GM18517 (cell line): ENCODE results near the gene PVR.
"Not testable (repeated sequence)": the region's sequence is repeated elsewhere in the genome, so short reads cannot be mapped to it uniquely, and the experiment has no call there.

Experiments
- ATAC-seq: cut with Tn5 transposase; IDR thresholded peaks from one replicate; pipeline ENCODE4 v1.9.1; 2021; ENCODE audit warnings: mild to moderate bottlenecking, moderate library complexity; ENCODE audit not compliant: unreplicated experiment

The PVR gene, protein sequence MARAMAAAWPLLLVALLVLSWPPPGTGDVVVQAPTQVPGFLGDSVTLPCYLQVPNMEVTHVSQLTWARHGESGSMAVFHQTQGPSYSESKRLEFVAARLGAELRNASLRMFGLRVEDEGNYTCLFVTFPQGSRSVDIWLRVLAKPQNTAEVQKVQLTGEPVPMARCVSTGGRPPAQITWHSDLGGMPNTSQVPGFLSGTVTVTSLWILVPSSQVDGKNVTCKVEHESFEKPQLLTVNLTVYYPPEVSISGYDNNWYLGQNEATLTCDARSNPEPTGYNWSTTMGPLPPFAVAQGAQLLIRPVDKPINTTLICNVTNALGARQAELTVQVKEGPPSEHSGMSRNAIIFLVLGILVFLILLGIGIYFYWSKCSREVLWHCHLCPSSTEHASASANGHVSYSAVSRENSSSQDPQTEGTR

GRCh38 chr19:44643605-44644401 lies at the start of gene PVR:
Gene PVR (plus strand): TSS chr19:44643910. CDS start chr19:44644097, 187 bp downstream.
- ATAC-seq = no peak

DNA sequence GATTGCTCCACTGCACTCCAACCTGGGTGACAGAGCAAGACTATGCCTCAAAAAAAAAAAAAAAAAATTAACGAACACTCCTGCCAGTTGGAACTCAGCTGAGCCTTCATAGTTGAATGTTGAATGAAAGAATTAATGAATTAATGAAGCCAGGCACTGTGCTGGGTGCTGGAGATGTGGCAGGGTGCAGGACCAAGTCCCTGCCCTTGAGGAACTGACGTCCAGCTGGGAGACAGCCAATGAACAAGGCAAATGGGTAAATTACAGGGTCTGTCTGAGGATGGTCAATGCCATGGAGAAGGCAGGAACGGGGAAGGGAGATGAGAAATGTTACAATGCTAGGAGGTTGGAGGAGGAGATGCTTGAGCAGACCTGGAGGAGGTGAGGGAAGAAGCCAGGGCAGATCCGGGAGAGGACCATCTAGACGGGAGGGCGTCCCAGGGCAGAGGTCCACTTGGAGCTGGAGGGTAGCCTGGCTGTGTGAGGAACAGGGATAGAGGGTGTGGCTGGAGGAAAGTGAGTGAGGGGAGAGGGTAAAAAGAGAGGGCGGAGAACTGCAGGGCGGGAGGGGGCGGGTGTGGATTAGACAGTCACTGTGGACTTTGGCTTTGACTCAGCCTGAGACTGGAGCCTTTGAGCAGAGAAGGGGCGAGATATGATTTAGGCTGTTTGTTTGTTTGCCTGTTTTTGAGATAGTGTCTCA lies 47.1 kb upstream of the PVR start:
- no peak for ATAC-seq

DNA sequence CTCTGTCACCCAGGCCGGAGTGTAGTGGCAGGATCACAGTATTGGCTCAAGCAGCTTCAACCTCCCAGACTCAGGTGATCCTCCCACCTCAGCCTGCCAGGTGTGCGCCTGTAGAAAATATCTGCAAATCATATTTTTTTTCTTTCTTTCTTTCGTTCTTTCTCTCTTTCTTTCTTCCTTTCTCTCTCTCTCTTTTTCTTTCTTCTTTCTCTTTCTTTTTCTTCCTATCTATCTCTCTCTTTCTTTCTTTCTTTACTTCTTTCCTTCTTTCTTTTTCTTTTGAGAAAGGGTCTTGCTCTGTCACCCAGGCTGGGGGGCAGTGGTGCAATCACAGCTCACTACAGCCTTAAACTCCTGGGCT lies 46.6 kb upstream of the PVR start:
- no peak for ATAC-seq

- no peak for ATAC-seq
Observed at GRCh38 chr19:44598355-44598754, 45.4 kb upstream of the PVR start.

DNA sequence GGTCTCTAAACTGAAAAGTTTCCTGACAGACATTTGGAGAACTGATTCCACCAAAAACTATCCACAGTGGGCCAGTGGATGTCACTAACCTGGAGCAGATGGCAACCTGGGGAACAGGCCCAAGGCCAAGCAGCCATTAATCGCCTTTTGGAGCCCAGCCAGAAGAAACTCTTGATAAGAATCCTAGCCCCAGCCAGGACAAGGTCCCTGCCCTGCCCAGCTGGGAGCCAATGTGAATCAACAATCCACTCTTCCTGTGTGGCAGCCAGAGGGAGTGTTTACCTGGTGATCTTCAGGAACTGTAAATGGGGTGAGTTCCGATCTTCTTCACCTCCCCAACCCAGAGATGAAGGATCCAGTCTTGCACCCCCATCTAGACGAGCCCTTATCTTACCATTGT lies 44.8 kb upstream of the PVR start:
- no peak for ATAC-seq

- no peak for ATAC-seq
Observed at GRCh38 chr19:44600466-44600865, 43.2 kb upstream of the PVR start.

- ATAC-seq = no peak
Observed at GRCh38 chr19:44602081-44602480, 41.6 kb upstream of the PVR start.

DNA sequence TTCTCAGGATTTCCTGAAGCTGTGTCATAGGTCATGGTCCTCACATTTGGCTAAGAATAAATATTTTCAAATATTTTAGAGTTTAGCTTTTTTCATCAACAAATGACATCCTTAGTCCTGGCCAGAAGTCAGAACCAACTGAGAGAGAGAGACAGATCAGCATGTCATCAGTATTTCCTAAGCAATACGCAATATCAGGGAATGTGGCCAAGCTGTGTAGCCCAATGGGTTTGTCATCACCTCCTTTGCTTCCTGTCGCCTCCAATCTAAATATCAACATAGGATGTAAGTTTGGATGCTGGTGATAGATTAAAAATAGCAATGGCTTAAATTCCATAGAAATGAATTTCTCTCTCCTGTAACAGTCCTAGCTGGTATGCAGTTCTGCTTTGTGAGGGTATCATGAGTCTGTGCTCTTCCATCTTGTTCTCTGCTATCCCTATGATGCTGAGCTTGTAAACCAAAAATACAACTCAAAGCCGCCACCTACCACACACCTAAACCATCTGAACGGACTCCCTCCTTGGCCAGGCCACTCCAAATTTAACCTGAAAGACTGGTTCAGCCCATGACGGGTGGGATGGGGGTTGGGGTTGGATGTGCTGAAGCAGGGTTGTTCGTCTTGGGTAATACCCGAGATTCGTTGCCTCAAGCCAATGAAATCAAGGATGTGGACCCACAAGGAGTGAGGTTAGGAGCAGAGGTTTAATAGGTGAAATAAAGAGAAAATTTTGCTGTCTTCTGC lies 40.3 kb upstream of the PVR start:
- ATAC-seq = no peak

DNA sequence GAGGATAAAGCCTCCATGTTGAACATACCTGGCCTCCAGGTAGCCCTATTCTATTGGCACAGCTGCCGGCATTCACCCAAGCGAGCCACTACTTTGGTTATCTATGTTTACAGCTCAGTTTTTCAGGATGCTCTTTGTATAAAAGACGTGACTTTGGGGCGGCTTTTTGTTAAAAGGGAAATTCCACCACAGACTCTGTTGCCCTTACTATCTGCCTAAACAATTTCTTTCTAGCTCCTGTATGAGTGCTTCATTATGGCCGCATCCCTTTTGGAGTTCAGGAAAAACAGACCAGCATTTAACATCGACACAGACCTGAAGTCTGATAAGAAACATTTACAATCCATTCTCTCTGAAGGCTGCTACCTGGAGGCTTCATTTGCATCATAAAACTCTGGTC lies 39.5 kb upstream of the PVR start:
- ATAC-seq = no peak

- no peak for ATAC-seq
Observed at GRCh38 chr19:44605547-44605946, 38.2 kb upstream of the PVR start.

- no peak for ATAC-seq
Observed at GRCh38 chr19:44607049-44607448, 36.7 kb upstream of the PVR start.

DNA sequence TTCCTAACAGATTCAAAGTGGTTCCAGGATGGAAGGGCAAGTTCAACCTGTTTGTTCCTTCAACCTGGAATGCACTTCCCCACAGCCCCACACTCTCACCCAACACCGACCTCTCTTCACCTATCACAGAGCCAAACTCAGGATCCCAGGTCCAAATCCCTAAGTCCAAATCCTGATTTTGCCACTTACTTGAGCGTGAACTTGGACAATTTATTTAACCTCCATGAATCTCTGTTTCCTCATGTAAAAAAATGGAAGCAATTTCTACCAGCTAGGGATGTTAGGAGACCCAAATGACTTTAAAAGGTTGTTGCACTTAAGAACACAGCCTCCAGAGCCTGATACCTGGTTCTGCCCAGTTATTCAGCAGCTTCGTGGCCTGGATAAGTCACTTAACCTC lies 35.8 kb upstream of the PVR start:
- no peak for ATAC-seq

DNA sequence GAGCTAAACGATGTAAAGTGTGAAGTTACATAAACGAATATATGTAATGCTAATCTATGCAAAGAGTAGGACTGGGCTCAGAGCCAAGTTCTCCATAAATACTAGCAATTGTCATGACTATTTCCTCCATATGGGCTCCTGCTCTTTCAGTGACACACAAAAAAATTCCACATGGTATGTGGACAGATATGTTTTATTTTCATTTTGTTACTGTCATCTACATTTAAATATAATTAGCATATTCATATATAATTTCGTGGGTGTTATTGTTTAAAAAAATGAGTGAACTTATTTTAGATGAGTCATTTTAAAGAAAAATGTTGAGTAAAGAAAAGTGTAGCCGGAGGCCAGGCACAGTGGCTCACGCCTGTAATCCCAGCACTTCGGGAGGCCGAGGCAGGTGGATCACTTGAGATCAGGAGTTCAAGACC lies 35.3 kb upstream of the PVR start:
- no peak for ATAC-seq

GRCh38 chr19:44609219-44609618 lies 34.5 kb upstream of the PVR start:
- ATAC-seq = no peak

GRCh38 chr19:44610497-44610896 lies 33.2 kb upstream of the PVR start:
- not testable (repeated sequence) for ATAC-seq

DNA sequence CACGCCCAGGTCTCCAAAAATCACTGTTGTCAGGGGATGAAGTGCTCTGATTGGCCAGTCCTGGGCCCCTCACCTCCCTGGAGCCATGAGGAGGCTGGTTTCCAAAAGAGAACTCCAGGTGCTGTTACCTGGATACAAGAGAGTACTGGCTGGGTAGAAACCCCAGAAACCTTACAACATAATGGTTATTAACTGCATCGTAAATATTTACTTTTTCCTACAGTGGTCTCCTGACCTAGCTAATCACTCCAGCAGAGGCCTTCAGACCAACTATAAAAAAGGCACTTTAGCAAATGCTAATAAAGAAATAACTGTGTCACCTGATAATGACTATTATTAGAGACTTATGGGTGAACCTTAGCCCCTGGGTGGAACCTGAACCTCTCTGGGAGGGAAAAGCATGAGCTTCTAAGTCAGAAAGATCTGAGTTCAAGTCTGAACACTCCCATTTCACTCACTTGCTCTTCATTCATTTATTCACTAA lies 31.9 kb upstream of the PVR start:
- no peak for ATAC-seq

DNA sequence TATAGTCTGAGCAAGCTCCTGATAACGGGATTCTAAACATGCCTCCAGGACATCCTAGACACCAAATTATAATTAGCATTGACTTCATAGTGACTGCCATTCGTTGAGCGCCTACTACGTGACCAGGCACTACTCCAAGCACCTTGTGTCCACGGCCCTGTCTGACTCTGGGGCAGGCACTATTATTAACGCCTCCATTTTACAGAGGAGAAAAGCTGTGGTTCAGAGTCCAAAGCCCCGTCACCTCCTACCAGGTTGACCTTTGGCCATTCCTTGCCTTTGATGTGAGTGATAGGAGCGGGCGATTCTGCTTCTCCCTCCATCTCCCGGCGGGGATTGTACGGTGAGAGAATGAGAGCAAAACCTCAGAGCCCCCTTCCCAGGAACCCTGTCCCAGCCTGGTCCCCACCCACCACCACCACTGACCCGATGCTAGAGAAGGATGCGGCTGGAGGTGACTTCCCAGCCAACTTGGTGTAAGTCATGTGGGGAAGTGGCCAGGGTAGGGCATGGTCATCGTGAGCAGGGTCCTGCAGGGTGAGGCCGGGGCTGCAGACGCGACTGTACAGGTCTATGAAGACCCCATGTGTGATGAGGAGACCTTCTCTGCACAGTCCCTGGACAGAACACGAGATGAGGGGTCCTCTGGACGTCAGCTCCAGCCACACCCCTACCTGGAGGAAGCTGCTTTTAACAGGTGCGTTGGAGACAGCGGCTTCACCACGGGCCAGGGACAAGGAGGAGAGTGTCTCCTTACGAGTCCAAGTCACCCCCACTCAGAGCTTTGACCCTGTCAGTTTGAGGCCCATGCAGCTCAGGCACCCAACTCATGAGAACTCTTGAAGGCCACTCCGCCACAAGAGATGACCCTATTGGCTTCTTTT lies 30.2 kb upstream of the PVR start, which contains the start of gene IGSF23:
Gene IGSF23, plus strand, starts transcription at position 269 of the 884 bp plus-strand sequence. Its CDS starts 83 bp downstream, at position 352.
- no peak for ATAC-seq

GRCh38 chr19:44614313-44614712 lies 29.4 kb upstream of the PVR start:
- no peak for ATAC-seq

- ATAC-seq = no peak
Observed at GRCh38 chr19:44615863-44616247, 27.9 kb upstream of the PVR start.
